ENCODE measurements around the gene LMOD1.

The LMOD1 gene

GRCh38 chr1:201921952-201922558, 24.3 kb downstream of the LMOD1 start:
- ATAC-seq (ENCODE audit: insufficient read depth, low read depth) (no peak), DNase-seq (no peak)
- Histone ChIP-seq H3K4me1 (ENCODE audit: insufficient read depth, low read length) (no peaks in the 10 kb centered on the region), H3K4me3 (ENCODE audit: low read depth in 1 of 2, low read length in 2 of 2) (no peak overlapping the region), H3K27me3 (ENCODE audit: insufficient read depth, low read length, poor library complexity) (peaks cover 6% of the 10 kb centered on the region), H3K4me2 (ENCODE audit: insufficient read depth, low read length) (no peak overlapping the region), H3K36me3 (ENCODE audit: insufficient read depth, low read length) (no peaks in the 10 kb centered on the region), H3K79me2 (ENCODE audit: insufficient read depth, low read length) (no peaks in the 10 kb centered on the region), H3K9ac (ENCODE audit: low read depth, low read length) (no peak overlapping the region), H2AFZ (ENCODE audit: low read depth, low read length) (no peak overlapping the region), H3K9me3 (ENCODE audit: insufficient read depth, low read length, severe bottlenecking) (no peaks in the 10 kb centered on the region), H3K27ac (ENCODE audit: low read length) (no peak overlapping the region), H4K20me1 (ENCODE audit: insufficient read depth, low read length) (no peaks in the 10 kb centered on the region)
- no peak for TF ChIP-seq CTCF (IDR thresholded peaks at IDR 0.05; ENCODE audit: borderline replicate concordance, extremely low read depth, low read length, poor library complexity, severe bottlenecking)
- no peak for TF ChIP-seq EZH2 (IDR thresholded peaks at IDR 0.05; ENCODE audit: borderline replicate concordance, low read depth, low read length, severe bottlenecking)

GRCh38 chr1:201918343-201918742, 28.0 kb downstream of the LMOD1 start:
- H3K9ac ChIP-seq (ENCODE audit: low read depth, low read length), result no peak overlapping the region
- H2AFZ ChIP-seq (ENCODE audit: low read depth, low read length), result no peak overlapping the region
- DNase-seq (no peak), ATAC-seq (ENCODE audit: insufficient read depth, low read depth) (no peak)
- peaks cover 19% of the 10 kb centered on the region for H3K27me3 ChIP-seq (ENCODE audit: insufficient read depth, low read length, poor library complexity)
- H3K4me3 ChIP-seq (ENCODE audit: low read depth in 1 of 2, low read length in 2 of 2), result no peak overlapping the region
- H3K27ac ChIP-seq (ENCODE audit: low read length), result no peak overlapping the region
- no peaks in the 10 kb centered on the region for H3K4me1 ChIP-seq (ENCODE audit: insufficient read depth, low read length)
- H3K9me3 ChIP-seq (ENCODE audit: insufficient read depth, low read length, severe bottlenecking), result no peaks in the 10 kb centered on the region
- no peak for TF ChIP-seq CTCF (IDR thresholded peaks at IDR 0.05; ENCODE audit: borderline replicate concordance, extremely low read depth, low read length, poor library complexity, severe bottlenecking)
- no peak for TF ChIP-seq EZH2 (IDR thresholded peaks at IDR 0.05; ENCODE audit: borderline replicate concordance, low read depth, low read length, severe bottlenecking)
- no peak overlapping the region for H3K4me2 ChIP-seq (ENCODE audit: insufficient read depth, low read length)
- H3K36me3 ChIP-seq (ENCODE audit: insufficient read depth, low read length), result no peaks in the 10 kb centered on the region
- H3K79me2 ChIP-seq (ENCODE audit: insufficient read depth, low read length), result no peaks in the 10 kb centered on the region
- H4K20me1 ChIP-seq (ENCODE audit: insufficient read depth, low read length), result no peaks in the 10 kb centered on the region; the same call in 1 of the 2 replicates

- Histone ChIP-seq H3K9me3 (ENCODE audit: insufficient read depth, low read length, severe bottlenecking) (no peaks in the 10 kb centered on the region), H2AFZ (ENCODE audit: low read depth, low read length) (no peak overlapping the region), H3K4me1 (ENCODE audit: insufficient read depth, low read length) (no peaks in the 10 kb centered on the region), H3K9ac (ENCODE audit: low read depth, low read length) (no peak overlapping the region), H4K20me1 (ENCODE audit: insufficient read depth, low read length) (no peaks in the 10 kb centered on the region; the same call in 1 of the 2 replicates), H3K4me3 (ENCODE audit: low read depth in 1 of 2, low read length in 2 of 2) (no peak overlapping the region), H3K27me3 (ENCODE audit: insufficient read depth, low read length, poor library complexity) (peaks cover 19% of the 10 kb centered on the region), H3K27ac (ENCODE audit: low read length) (no peak overlapping the region), H3K79me2 (ENCODE audit: insufficient read depth, low read length) (no peaks in the 10 kb centered on the region), H3K4me2 (ENCODE audit: insufficient read depth, low read length) (no peak overlapping the region), H3K36me3 (ENCODE audit: insufficient read depth, low read length) (no peaks in the 10 kb centered on the region)
- no peak for TF ChIP-seq CTCF (IDR thresholded peaks at IDR 0.05; ENCODE audit: borderline replicate concordance, extremely low read depth, low read length, poor library complexity, severe bottlenecking)
- no peak for TF ChIP-seq EZH2 (IDR thresholded peaks at IDR 0.05; ENCODE audit: borderline replicate concordance, low read depth, low read length, severe bottlenecking)
- no peak for DNase-seq
- ATAC-seq (ENCODE audit: insufficient read depth, low read depth), result no peak
Observed at GRCh38 chr1:201917362-201918033, 28.9 kb downstream of the LMOD1 start.

Data from DND-41 (cell line).